Measurements from ENCODE around the gene ACBD6.

DNA sequence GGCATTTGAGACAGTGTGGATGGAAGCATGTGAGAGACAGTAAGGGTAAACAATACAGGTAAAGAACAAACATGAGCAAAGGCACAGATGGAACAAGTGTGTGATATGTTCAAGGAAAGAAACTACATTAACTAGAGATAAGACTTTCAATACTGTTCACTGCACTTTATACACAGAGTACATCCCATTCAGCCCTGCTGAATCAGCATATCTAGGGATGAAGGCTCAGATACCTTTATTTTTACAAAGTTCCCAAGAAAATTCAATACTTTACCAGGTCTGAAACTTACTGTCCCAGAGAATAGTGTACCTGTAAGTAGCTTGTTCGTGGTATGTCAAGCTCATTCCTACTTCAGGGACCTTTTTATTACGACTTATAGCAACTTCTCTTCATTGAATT, 149.8 kb downstream of the ACBD6 start:
- TF ChIP-seq CTCF (IDR thresholded peaks at IDR 0.05), result no peak
- no peak for TF ChIP-seq EP300 (IDR thresholded peaks at IDR 0.05)
- no peak for TF ChIP-seq POLR2A (IDR thresholded peaks at IDR 0.05; ENCODE audit: low read depth)
- TF ChIP-seq POLR2AphosphoS5 (IDR thresholded peaks at IDR 0.05), result no peak
